ENCODE measurements around the gene OR5A2.
"Not testable (repeated sequence)": the region's sequence is repeated elsewhere in the genome, so short reads cannot be mapped to it uniquely, and the experiment has no call there.

The OR5A2 gene, protein sequence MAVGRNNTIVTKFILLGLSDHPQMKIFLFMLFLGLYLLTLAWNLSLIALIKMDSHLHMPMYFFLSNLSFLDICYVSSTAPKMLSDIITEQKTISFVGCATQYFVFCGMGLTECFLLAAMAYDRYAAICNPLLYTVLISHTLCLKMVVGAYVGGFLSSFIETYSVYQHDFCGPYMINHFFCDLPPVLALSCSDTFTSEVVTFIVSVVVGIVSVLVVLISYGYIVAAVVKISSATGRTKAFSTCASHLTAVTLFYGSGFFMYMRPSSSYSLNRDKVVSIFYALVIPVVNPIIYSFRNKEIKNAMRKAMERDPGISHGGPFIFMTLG

DNA sequence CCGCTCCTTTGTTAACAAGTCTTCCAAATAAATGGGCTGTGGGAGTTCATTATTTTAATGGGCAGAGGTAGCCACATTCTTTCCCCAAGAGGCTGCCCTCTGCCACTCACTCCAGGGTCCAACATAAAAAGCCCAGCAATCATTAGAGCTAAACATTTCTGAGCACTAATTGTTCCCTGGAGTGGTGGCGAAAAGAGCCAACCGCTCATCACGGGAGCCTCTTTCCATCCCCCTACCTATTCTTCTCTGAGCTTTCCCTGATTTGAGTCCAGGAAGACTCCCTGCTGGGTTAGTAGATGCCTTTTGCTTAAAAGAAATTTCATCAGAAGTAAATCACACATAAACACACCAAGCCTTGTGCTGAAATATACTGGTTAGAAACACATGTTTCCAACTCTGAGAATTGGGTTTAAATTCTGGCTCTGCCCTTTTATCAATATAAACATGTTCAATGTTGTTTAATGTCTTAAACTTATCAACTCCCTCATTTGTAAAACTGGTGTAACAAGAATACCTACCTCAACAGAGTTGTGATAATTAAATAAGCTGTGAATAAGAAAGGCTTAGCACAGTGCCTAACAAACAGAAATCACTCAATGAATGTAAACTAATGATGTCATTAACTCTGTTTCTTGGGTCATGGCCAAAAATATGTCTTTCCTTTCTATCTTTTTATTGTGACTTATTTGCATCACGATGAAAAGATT is at the start of gene OR5A2:
OR5A2 (minus strand) TSS at position 53 of the 707 bp plus-strand sequence. CDS start 3,460 bp downstream, outside the sequence.
- DNase-seq: no peak

DNA sequence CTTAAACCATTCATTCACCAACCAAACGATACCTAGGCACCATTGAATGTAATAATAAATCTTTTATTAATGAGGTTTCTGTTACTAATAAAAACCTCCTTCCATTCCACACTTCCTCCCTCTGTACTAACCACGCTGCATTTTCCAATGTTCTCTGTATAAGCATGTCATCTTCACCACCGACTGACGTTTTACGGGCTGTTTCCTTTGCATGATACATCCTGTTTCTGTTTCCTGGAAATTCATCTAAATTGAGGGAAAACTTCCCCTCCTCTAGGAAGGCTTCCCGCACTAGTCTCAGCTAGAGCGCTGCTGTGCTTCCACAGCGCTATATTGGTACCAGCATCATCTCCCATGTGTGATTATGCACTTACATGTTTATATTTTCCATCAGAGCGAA is 49.0 kb upstream of the OR5A2 start:
- no peak for DNase-seq

DNA sequence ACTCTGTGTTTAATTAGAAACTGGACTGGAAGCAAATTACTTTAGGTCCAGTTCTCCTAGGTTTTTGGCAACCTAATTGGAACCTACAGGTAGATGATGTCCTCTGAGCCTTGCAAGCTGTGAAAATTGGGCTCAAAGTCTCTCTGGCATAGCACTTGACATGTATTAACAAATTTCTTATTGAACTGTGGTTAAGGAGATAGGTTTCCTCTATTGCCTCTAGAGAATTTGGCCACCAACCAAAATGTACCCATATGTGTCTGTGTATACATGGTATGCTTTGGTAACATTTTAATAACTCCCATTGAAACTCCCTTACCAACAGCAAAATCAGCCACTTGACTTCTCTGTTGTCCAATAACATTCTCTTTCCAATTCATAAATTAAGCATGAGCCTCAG is 46.8 kb upstream of the OR5A2 start, which contains the start of gene OR4D10:
OR4D10 (plus strand) TSS at position 301 of the 400 bp plus-strand sequence. CDS start 4,115 bp downstream, outside the sequence.
- no peak for DNase-seq

DNA sequence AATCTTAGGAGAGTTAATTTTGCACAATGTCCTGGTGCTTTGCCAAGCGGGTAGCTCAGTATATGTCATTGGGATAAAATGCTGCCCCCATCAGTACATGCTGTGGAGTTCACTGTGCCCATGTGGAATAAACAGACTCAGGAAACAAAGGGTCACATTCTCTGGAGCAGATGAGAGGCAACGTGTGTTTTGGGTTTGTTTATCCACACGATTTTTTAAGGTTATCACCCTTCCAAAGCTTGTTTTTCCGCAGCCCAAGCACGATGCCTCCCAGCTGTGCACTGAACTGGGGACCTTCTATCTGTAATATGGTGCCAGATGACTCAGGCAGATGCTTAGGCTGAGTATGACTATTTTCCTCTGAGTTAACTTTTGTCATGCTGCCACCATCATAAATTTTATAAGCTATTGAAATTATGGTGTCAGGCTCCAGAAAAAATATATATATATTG is 37.0 kb upstream of the OR5A2 start:
- DNase-seq: no peak

DNA sequence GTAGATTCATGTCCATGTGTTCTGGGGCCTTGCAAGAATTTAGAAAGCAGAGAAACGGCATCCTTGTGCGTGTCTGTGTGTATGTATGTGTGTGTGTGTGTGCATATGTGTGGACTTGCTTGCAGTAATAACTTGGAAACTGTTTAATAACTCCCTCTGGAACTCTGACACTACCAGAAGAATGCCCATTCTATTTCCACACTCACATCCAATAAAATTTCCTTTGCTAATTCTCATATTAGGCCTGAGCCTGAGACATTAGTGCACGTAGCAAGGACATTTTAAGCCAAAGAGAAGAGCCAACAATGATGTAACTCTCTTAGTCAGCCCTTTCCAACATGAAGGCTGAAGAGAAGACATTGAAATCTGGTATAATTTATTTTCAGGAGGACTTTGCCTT is 33.7 kb upstream of the OR5A2 start:
- no peak for DNase-seq

DNA sequence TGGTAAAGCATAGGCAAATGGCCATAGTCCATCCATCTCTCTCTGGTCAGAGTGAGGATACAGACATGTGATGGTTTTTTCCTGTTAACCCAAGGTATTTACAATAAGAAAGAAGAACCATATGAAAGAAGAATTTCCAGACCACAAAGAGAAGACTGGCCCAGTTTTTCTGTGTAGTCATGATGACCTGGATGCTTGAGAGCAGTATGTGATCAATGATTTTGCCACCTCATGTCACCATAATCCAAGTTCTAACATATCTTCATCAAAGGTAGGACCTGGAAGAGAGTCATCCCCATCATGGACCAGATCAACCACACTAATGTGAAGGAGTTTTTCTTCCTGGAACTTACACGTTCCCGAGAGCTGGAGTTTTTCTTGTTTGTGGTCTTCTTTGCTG is 30.4 kb upstream of the OR5A2 start, which contains the start of gene OR4D6:
OR4D6 (plus strand) TSS at position 301 of the 400 bp plus-strand sequence; CDS start at position 301, 0 bp downstream.
- no peak for DNase-seq

DNA sequence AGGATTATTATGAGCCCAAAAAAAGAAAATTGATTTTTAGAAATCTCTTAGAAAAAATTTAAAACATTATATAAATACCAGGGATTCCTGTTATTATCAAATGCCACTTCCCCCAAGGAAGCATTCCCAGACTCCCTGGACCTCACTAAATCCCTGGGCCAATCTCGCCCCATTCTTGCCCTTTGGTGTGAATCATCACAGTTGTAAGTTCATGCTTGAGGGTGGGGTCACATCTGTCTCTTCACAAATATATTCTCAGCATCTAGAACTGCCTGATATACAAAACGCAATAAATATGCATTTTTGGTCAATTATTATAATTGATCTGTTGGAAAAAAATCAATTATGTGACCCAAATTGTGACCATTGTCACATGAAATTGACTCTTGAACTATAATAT is 22.3 kb upstream of the OR5A2 start:
- no peak for DNase-seq

DNA sequence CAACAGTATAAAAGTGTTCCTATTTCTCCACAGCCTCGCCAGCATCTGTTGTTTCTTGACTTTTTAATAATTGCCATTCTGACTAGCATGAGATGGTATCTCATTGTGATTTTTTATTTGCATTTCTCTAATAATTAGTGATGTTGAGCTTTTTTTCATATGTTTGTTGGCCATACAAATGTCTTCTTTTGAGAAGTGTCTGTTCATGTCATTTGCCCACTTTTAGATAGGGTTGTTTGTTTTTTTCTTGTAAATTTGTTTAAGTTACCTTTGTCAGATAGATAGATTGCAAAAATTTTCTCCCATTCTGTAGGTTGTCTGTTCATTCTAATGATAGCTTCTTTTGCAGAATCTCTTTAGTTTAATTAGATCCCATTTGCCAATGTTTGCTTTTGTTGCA is 19.4 kb upstream of the OR5A2 start:
- not testable (repeated sequence) for DNase-seq

DNA sequence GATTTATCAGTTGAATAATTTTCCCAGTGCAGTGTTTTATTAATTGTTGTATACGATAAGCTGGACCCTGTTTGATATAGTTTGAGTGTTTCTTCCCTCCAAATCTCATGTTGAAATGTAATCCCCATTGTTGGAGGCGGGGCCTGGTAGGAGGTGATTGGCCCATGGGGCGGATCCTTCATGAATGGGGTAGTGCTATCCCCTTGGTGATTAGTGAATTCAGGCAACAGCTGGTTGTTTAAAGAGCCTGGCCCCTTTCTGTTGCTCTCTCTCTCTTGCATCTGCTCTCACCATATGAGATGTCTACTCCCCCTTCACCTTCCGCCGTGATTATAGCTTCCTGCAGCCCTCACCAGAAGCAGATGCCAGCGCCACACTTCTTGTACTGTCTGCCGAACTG is 11.6 kb upstream of the OR5A2 start:
- no peak for DNase-seq

DNA sequence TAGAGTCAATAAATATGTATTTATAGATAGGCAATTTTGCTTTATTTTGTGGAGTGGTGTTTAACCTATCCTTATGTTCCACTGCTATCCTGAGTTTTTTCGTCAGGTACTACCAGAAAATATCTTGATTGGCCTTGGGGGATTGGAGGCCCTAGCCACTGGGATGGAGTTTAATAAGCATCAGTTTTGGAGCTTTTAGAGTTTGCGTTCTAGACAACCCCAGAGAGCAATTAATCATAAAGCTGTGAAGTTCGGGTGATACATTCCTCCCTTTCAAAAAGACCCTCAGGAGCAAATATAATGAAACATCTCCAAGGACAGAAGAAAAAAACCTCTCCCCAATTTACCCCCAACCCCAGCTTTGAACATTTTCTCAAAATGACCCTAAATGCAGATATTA is 10.0 kb upstream of the OR5A2 start, which contains the start of gene OR5A1:
OR5A1 (plus strand) TSS at position 301 of the 400 bp plus-strand sequence. CDS start 6,700 bp downstream, outside the sequence.
- DNase-seq: no peak

DNA sequence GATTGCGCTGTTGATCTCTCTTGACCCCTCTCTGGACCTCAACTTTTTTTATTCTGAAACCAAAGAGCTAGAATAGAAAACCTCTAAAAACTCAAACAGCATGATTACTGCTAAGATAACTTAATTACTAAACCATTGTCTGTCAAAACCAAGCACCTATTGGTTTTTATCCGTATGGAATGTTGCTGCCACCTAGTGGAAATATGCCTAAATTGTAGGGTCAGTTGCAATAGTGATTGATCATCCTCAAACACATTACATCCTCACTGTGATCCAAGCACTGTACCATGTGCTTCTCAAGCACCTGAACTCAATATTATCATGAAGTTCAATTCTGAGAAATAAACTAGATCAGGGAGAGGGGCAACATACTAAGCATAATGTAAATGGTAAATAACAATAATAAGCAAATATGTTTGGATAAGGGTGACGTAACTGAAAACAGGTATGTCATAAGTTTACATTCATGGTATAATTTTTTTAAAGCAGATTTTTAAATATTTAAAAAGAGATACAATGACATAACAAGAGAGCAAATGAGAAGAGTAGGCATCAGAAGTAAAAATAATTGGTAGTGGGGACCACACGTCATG is 3.8 kb upstream of the OR5A2 start:
- peak; percentile 0 for DNase-seq

DNA sequence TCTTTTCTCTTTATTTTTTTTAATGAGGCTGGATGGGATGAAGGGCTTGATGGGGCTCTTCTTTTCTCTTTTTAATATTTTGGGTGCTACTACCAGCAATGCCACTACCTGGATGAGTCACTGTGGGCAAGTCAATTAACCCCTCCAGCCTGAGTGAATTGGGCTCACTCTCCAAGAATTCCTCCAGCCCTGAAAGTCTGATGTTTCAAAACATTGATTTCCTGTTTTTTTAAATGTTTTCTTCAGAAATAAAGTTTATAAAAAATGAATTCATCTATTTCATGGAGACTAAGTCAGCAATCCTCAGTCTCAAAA is 812 bp upstream of the OR5A2 start:
- DNase-seq: no peak

DNA sequence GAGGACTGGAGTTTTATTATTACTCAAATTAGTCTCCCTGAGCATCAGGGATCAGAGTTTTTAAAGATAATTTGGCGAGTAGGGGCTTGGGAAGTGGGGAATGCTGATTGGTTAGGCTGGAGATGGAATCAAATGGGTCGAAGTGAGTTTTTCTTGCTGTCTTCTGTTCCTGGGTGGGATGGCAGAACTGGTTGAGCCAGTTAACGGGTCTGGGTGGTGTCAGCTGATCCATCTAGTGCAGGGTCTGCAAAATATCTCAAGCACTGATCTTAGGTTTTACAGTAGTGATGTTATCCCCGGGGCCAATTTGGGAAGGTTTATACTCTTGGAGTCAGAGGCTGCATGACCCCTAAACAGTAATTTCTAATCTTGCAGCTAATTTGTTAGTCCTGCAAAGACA is 1.1 kb downstream of the OR5A2 start:
- DNase-seq: no peak

DNA sequence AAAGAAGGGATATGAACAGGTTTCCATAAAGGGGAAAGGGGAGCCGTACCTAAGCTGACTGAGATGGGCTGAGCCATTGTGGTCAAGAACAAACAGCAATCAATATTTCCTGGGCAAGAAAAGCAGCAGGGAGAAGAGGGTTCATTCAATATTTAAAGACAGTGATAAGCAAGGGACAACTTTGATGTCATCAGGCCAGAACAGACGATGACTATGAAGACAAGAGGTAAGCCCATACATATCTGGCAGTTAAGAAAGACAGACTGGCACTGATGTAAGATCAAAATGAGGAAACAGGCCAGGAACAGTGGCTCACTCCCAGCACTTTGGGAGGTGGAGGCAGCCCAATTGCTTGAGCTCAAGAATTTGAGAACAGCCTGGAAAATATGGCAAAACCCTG is 2.4 kb downstream of the OR5A2 start:
- no peak for DNase-seq

DNA sequence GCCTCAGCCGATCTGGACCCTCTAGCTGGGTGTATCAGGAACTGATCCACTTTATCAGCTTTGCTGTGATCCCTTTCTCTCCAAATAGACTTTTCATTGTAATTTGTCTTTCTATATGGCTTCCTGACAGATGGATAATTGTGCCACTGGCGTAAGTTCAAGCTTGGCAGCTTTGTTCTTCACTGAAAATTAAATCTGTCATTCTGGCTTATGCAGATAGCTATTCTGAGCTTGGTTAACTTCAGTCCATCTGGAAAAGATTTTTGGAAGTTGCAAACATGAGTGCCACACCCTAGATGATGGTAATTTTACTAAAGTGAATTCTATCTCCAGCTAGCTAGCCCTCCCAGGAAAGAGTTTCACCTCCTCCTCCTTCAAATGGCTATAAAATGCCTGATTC is 8.1 kb downstream of the OR5A2 start:
- no peak for DNase-seq

DNA sequence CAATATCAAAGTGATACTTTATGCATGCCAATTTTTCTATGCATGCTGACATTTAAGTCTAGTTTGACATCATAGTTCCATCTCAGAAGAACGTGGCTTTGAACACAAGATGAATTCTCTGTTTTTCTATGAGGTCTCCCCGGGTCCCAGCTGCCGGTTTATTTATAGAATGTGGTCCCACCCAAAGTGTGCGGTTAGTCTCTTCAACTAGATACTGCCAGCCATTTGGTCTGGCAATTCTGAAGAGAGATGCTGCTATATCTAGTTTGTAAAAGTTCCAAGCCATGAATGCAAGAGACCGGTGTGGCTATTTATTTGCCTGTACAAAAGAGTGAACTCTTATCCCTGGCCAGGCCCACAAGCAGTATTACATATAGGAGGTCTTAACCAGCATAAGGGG is 9.2 kb downstream of the OR5A2 start:
- DNase-seq: no peak

DNA sequence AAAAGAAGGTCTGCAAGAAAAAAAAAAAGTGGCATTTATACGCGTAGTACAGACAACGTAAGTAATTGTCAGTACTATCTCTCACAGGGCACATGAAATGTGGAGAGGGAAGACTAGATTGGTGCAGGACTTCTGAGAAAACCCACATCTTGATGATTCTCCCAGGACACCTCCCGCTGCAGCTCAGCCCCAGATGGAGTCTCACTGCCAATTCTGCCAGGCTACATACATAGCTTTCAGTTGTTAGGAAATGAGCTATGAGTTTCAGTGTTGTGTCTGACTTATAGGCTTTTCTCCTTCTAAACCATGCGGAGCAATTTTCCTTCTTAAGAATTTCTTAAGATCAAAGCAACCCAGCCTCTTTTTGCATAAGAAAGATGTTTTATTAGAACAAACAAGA is 9.6 kb downstream of the OR5A2 start:
- no peak for DNase-seq

DNA sequence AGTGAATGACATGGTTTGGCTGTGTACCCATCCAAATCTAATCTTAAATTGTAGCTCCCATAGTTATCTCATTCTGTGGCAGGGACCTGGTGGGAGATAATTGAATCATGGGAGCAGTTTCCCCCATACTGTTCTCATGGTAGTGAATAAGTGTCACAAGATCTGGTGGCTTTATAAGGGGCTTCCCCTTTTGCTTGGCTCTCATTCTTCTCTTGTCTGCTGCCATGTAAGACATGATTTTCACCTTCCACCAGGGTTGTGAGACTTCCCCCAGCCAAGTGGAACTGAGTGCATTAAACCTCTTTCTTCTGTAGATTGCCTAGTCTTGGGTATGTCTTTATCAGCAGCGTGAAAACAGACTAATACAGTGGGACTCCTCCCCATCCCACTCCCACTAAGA is 11.1 kb downstream of the OR5A2 start:
- DNase-seq: no peak

DNA sequence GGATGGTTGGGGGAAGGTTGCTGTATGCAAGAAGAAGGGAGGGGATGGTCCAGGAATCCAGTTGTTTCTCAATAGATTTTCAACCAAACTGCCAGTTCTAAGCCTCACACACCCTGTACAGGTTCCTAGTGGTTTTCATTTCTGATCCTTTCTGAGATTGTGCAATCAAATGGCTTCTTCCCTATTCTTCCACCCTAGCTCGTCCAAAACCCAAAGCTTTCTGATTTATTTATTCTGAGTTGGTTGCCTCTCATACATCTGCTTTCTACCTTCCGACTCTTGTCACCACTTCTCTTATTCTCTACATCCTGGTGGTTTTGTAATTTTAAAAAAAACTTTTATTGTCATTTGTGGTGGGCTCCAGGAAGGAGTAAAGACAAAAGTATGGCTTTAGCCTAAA is 12.6 kb downstream of the OR5A2 start:
- no peak for DNase-seq

DNA sequence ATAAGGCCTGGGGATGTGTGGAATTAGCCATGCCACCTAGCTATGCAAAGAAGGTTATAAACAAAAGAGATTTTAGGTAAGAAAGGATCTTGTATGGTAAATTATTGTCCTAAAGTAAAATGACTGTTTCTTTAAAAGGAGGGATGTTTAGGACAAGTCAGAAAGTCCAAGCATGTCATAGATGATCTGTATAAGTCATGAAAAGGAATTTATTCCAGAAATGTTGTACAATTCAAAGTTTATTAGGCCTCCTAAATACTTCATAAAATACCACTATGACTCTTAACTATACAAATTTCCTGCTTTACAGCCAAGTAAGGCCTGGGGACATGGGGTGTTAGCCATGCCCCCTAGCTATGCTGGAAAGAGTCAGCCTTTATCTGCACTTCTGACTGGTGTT is 22.7 kb downstream of the OR5A2 start:
- no peak for DNase-seq

DNA sequence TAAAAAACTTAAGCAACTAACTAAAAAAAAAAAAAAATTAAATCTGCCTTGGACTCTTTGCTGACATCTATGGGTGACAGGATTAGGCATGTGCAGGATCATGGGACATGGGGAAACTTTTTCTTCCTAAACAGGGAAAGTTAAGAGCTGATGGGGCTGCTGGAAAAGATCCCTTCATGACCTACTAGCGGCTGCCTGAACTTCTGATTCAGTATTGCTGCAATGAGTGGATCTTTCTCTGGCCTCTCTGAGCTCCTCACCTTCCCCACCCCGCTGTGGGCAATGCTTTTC is 25.0 kb downstream of the OR5A2 start:
- no peak for DNase-seq

DNA sequence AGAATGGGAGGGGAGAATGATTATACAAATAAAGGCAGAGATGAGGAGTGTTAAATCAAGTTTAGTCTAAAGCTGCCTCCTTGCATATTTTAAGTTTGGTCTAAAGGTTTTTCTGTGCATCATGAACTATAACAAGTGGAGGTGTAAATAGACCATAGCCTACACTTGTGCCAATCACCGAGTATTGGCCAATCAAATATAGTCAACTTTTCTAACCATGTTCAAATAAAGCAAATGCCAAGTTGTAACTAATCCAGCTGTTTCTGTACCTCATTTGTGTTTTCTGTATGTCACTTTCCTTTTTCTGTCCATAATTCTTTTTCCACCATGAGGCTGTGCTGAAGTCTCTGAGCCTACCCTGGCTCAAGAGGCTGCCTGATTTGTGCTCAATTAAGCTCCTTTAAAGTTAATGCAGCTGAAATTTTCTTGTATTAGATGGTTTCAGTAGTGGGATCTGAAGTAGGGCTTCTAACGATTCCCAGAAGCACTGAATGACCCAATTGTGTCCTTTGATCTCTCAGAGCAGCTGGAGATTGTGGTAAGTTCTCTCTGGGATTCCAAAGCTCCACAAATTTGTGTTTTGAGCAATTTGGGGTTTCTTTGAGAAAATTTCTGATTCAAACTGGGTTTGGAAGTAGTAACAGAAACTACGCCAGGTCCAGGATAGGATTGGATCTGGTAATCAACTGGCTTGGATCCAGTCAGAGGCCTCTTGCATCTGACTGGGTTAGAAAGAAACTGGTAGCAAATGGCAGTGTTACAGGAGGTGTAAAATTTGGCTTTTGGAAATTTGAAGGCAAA is 25.6 kb downstream of the OR5A2 start:
- no peak for DNase-seq

DNA sequence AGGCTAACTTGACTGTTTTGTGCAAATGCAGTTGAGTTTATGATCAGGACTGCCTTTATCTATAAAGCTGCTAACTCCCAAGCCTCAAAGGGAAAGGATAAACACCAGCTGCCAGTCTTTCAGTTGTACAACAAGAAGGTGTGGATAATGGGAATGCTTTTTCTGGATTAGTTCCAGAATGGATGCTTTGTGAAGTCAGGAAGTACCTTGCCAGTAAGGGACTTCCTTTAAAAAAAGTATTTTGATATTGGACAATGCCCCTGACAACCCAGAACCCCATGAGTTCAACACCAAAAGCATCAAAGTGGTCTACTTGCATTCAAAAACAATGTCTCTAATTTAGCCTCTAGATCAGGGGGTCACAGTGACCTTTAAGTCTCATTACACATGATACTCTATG is 32.0 kb downstream of the OR5A2 start:
- DNase-seq: no peak

Measured in NCI-H510A (cell line).